Measurements from ENCODE around the gene ADAMTSL5.
A peak's percentile ranks its signal among the peaks of the same experiment; 100 is the strongest.
"Not testable (repeated sequence)": the region's sequence is repeated elsewhere in the genome, so short reads cannot be mapped to it uniquely, and the experiment has no call there.

Gene ADAMTSL5

DNA sequence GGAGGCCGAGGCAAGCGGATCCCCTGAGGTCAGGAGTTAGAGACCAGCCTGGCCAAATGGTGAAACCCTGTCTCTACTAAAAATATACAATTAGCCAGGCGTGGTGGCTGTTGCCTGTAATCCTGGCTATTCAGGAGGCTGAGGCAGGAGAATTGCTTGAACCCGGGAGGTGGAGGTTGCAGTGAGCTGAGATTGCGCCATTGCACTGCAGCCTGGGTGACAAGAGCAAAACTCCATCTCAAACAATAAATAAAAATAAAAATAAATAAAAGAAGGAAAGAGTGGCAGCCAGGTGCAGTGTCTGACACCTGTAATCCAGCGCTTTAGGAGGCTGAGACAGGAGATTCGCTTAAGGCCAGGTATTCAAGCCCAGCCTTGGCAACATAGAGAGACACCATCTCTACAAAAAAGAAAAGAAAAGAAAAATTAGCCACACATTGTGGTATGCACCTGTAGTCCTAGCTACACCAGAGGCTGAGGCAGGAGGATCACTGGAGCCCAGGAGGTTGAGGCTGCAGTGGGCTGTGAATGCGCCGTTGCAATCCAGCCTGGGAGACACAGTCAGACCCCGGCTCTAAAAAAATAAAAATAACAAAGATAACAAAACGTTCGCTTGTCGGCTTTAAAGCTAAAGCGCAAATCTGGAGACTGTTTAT lies 10.3 kb downstream of the ADAMTSL5 start:
- in situ Hi-C loops (cut with MboI; ENCODE audit: low pct_unique_long_range_greater_than_20kb, low sequenced_read_pairs): no loop called here

DNA sequence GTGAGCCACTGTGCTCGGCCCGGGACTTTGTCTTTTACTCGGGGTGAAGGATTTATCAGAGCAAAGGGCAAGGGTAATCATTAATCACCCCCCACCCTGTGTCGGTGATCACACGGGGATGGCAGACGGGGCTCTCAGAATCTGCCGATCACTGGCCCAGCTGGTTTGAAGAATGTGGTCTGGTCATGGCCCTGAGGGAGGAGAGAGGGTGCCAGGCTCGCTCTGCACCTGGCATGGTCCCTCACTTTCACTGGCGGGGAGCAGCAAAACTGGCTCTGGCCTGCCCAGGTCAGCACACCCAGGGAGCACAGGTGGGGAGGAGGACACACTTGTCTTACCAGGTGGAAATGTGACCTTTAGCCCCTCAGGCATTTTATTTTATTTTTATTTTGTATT lies 11.6 kb downstream of the ADAMTSL5 start:
- in situ Hi-C loops (cut with MboI; ENCODE audit: low pct_unique_long_range_greater_than_20kb, low sequenced_read_pairs): no loop called here

More for the DNA sequence above, 10.3 kb downstream of the ADAMTSL5 start:
- no peak for DNase-seq

DNA sequence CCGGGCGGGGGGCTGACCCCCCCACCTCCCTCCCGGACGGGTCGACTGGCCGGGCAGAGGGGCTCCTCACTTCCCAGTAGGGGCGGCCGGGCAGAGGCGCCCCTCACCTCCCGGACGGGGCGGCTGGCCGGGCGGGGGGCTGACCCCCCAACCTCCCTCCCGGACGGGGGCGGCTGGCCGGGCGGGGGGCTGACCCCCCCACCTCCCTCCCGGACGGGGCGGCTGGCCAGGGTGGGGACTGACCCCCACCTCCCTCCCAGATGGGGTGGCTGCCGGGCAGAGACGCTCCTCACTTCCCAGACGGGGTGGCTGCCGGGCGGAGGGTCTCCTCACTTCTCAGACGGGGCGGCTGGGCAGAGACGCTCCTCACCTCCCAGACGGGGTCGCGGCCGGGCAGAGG lies 13.6 kb downstream of the ADAMTSL5 start:
- in situ Hi-C loops (cut with MboI; ENCODE audit: low pct_unique_long_range_greater_than_20kb, low sequenced_read_pairs); DNase-seq: not testable (repeated sequence)

More for the DNA sequence above, 11.6 kb downstream of the ADAMTSL5 start:
- no peak for DNase-seq

DNA sequence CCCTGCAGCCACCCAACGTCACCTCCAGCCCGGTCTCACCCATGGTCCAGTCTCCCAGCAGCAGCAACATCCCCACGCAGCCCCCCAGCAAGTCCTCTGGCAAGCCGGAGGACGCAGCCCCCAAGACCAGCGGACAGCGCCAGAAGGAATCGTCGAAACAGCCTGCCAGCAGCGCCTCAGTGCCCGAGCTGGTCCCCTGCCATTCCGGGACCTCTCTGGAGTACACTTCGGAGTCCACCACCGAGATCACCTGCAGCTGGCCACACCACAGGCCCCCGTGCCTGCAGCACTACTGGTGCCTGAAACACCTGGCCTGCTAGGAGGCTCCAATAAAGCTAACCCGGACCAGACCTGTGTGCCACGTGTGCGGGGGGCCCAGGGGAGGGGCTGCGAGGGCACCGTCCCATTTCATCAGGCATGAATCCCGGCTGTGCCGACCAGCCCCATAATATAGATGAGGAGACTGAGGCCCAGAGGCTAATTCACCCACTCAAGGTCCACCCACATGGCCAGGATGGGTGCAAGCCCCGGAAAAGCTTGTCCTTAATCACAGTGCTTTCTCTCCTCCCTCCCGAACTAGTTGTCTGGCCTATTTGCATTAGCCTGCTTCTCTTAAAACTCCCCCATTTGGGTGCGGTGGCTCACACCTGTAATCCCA lies 15.1 kb downstream of the ADAMTSL5 start:
- DNase-seq: no peak
- in situ Hi-C loops (cut with MboI; ENCODE audit: low pct_unique_long_range_greater_than_20kb, low sequenced_read_pairs): no loop called here

DNA sequence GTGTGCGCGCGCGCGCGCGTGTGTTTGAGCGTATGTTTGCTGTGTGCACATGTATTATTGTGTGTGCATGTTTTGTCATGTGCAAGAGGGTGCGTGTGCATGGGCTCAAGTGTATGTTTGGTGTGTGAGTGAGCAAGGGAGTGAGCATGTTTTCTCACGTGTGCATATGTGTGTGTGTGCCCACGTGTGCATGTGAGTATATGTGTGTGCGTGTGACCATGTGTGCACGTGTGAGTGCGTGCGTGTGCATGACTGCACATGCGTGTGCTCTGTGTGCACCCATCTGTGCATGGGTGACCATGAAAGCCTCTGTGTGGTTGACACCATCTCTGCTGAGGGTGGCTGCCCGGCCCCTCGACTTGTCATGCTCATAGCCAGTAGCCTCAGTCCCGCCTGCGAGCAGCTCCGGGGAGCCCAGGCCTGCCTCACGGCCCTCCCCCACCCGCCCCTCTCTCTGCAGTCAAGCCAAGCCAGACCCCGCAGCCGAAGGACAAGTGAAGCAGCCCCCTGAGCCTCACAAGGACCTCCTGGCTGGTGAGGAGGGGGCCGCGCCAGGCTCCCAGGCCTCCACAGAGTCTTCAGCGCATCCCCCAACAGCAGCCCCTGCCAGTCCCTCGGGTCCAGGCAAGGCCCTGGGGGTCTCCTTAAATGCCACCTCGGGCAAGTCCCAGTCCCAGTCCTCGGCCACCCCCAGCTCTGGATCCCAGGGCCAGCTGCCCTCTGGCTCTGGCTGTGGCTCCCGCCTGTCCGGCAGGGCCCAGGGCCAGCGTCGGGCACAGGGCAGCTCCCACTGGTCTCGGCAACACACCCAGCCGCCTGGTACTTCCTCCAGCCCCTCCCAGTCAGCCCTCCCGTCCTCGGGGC lies 15.9 kb downstream of the ADAMTSL5 start:
- in situ Hi-C loops (cut with MboI; ENCODE audit: low pct_unique_long_range_greater_than_20kb, low sequenced_read_pairs): no loop called here

DNA sequence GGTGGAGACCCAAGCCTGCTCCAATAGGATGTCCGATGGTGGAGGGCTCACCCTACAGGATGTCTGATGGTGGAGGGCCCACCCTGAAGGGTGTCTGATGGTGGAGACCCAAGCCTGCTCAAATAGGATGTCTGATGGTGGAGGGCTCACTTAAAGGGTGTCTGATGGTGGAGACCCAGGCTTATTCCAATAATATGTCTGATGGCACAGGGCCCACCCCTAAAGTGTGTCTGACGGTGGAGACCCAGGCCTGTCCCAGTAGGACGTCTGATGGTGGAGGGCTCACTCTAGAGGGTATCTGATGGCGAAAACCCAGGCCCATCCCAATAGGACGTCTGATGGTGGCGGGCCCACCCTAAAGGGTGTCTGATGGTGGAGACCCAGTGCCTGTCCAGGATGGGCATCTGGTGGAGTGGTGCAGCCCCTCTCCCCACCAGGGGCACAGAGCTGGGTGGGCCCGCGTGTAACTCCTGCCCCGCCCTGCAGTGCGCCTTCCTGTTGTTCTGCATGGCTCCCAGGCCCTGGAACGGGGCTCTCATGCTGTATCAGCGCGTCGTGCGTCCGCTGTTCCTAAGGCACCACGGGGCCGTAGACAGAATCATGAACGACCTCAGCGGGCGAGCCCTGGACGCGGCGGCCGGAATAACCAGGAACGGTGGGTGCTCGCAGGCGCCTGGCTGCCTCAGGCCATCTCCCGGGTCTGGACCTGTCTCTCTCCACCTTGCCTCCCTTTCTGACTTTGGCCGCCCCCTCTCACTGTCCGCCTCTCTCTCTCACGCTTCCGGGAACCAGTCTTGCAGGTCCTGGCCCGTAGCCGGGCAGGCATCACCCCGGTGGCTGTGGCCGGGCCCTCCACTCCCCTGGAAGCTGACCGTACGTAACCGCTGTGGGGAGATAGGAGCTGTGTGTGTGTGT lies 16.8 kb downstream of the ADAMTSL5 start:
- in situ Hi-C loops (cut with MboI; ENCODE audit: low pct_unique_long_range_greater_than_20kb, low sequenced_read_pairs): no loop called here
- DNase-seq: no peak

More for the DNA sequence above, 15.9 kb downstream of the ADAMTSL5 start:
- DNase-seq: no peak

DNA sequence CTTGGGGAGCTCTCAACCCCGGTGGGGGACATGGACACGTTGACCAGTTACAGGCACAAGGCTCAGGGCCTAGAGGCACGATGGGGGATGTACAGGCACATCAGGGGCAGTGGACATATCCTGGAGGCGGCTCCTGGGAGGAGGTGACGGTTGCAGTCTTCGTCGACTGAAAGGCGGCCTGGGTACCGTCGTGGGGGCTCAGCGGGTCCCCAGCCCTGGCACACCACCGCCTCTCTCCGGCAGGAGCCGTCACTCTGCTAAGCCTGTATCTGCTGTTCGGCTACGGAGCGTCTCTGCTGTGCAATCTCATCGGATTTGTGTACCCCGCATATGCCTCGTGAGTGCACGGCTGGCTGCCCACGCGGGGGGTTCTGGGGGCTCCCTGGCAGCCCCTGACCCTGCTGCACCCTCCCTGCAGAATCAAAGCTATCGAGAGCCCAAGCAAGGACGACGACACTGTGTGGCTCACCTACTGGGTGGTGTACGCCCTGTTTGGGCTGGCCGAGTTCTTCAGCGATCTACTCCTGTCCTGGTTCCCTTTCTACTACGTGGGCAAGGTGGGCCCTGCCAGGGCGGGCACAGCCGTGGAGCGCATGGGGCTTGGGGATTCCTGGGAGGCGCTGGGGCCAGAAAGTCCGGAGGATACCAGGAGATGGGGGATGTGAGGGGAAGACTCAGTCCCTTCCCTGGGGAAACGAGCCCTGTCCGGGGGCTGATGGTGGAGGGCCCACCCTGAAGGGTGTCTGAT lies 17.6 kb downstream of the ADAMTSL5 start:
- no peak for DNase-seq
- in situ Hi-C loops (cut with MboI; ENCODE audit: low pct_unique_long_range_greater_than_20kb, low sequenced_read_pairs): no loop called here

DNA sequence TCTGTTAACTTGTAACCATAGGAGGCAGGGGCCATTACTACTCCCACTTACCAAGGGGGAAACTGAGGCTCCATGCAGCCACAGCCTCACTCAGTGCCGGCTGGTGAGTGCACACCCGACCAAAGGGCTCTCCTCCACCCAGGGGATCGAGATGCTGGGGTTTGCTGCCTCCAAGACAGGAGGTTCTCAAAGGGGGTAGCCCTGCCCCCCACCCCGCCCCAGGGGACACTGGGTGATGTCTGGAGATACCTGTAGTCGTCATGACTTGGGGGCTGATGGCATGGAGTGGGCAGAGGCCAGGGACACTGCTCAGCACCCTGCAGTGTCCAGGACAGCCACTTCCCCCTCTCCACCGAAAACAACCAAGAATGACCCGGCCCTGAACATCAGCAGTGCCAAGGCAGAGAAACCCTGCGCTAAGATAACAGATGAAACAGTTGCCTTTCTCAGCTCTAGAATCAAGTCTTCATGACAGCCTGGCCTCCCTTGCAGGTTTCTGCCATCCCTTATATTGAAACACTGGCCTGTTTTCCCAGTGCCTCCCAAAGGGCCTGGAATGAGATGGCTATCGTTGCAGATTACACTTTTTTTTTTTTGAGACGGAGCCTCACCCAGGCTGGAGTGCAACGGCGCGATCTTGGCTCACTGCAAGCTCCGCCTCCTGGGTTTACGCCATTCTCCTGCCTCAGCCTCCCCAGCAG lies 18.6 kb downstream of the ADAMTSL5 start:
- in situ Hi-C loops (cut with MboI; ENCODE audit: low pct_unique_long_range_greater_than_20kb, low sequenced_read_pairs): no loop called here

DNA sequence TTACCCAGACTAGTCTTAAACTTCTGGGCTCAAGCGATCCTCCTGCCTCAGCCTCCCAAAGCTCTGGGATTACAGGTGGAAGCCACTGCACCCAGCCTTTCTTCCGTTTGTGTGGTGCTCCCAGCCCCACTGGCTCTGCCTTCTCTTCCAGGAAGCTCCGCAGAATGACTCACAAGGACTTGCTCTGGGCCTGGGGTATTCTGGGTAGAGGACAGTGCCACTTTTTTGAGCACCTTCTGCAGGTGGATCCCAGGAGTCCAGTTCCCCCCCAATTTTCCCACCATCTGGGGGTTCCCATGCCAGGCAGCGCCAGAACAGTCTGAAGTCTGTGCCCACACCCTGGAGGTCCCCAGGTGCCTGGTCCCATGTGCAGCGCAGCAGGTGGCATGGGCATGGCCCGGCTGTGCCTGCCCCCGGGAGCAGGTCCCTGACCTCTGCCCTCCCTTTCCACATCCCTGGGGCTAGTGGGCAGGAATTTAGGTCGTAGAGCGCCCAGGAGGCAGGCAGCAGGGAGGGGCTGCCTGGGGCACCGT lies 20.3 kb downstream of the ADAMTSL5 start:
- in situ Hi-C loops (cut with MboI; ENCODE audit: low pct_unique_long_range_greater_than_20kb, low sequenced_read_pairs): no loop called here

More for the DNA sequence above, 18.6 kb downstream of the ADAMTSL5 start:
- no peak for DNase-seq

DNA sequence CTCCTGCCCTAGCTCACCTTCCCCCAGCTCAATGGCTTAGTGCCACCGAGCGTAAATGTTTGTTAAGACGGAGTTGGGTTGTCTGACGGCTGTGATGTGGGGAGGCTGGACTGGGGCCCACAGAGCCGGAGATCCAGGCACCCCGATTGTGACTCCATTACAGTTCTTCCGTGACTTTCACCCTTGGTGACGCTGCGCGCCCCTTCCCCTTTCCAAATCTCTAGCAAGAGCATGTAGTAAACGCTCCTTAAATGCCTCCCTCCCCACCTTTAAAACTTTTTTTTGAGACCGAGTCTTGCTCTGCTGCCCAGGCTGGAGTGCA lies 21.0 kb downstream of the ADAMTSL5 start:
- no peak for DNase-seq
- in situ Hi-C loops (cut with MboI; ENCODE audit: low pct_unique_long_range_greater_than_20kb, low sequenced_read_pairs): no loop called here

More for the DNA sequence above, 20.3 kb downstream of the ADAMTSL5 start:
- DNase-seq: no peak

DNA sequence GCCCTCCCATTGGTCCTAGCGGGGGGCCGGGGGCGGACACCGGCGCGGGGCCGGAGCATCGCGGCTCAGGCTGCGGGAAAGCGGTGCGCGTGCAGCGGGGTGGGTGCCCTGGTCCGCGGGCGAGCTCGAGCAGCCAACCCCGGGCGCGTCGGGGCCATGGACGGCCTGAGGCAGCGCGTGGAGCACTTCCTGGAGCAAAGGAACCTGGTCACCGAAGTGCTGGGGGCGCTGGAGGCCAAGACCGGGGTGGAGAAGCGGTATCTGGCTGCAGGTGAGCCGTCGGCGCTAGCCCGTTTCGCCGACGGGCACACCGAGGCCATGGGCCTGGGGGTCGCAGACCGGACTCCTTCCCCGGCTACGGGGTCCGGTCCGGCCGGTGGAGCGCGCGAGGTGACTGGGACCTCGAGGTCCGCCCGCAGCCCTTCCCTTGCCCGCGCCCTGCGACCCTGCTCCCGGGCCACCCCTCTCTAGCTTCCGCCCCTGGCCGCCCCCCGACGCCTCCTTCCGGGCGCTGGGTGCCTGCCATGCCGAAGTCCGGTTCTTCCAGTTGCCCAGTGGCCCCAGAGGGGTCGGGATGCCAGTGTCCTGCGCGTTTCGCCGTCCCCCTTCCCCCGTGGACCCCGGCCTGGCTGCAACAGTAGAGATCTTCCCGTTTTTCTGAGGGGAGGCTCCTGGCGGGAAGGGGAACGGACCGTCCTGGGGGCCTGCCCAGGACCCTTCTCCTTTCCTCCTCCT lies 21.5 kb downstream of the ADAMTSL5 start, which contains the start of gene REEP6:
Gene REEP6, plus strand, starts transcription at position 68 of the 735 bp plus-strand sequence. Its CDS starts 89 bp downstream, at position 157.
- in situ Hi-C loops (cut with MboI; ENCODE audit: low pct_unique_long_range_greater_than_20kb, low sequenced_read_pairs): no loop called here
- DNase-seq: no peak

DNA sequence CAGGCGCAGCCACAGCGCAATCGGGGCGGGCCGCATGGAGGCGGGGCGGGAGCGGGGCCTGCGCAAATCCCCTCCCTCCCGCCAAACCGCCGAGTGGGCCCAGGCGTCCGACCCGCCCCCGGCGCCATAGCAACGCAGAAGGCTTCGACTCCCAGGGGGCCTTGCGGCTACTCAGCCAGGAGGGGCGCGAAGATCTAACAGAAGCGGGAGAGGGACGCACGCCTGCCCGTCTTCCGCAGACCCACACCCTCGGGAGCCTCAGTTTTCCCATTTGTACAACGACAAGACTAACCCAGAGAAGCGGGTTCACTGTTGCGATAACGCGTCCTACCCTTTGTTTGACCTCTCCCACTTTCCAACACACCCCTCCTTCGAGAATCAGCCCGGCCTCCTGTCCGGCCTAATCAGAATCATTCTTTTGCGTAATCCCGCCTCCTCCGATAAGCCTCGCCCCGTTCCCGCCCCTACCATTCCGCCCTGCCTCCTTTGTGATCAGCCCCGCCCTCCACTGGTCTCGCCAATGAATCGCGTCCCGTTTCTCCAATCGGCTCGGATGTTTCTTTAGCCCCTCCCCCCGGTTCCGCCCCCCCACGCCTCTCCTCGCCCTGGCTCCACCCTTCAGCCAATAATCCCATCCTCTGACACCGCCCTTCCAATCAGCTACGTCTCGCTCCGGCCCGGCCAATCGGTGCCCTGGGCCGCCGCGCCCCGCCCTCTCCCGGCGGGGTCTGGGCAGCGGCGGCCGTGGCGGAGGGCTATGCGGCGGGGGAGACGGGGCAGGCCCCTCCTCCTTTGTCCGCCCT lies 22.3 kb downstream of the ADAMTSL5 start, which contains the start of gene PCSK4:
Gene PCSK4, minus strand, starts transcription at position 40 of the 803 bp plus-strand sequence. Its CDS starts 4 bp downstream, at position 36.
- peak; percentile 98 for DNase-seq
- in situ Hi-C loops (cut with MboI; ENCODE audit: low pct_unique_long_range_greater_than_20kb, low sequenced_read_pairs): no loop called here

DNA sequence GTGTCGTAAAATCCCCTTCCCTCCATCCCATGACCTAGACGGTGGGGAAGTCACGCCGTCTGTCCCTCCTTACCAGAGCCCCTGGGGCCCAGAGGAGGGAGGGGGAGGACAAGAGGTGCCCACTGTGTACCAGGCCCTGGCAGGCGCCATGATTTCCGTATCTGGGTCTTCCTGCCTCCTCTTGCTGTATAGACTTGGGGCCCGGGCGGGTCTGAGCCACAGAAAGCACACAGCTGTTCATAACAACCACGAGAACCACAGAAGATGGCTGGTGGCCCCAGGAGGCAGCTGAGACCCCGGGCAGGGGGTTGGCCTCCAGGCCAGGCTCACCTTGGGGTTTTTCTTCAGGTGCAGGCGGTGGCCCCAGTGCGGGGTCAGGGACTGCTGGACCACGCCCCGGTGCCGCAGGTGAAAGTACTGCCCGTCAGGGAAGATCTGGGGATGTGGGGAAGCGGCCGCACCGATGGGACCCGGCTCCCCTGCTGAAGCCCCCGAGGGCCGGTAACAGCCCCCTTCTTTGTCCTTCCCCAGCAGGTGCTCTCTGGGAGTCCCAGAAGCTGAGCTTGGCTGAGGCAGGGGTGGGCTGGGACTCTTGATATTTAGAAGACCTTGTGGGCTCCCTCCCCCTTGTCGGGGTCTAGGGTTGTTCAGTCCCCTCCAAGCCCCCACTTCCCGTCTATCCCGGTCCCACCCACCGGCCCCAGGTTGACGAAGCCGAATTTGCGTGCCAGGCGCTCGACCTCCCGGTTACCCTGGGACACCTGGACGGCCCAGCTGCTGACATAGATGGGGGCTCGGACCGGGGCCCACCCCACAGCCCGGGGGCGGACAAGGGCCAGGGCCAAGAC lies 23.1 kb downstream of the ADAMTSL5 start:
- DNase-seq: no peak

DNA sequence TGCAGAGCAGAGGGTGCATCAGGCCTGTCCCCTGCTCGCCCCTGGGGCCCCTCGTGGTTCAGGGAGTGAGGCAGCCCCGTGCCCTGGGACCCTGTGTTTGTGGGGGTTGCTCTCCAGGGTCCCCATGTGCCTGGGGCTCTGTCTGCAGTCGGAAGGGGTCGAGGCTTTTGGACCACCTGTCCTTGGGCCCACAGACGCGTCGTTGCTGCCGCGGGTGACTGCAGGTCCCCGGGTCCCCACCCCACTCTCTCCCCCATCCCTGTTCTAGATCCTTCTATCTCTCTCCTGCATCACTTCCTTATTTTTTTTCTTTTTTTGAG lies 24.6 kb downstream of the ADAMTSL5 start:
- in situ Hi-C loops (cut with MboI; ENCODE audit: low pct_unique_long_range_greater_than_20kb, low sequenced_read_pairs): no loop called here
- DNase-seq: no peak

More for the DNA sequence above, 23.1 kb downstream of the ADAMTSL5 start:
- in situ Hi-C loops (cut with MboI; ENCODE audit: low pct_unique_long_range_greater_than_20kb, low sequenced_read_pairs): no loop called here

DNA sequence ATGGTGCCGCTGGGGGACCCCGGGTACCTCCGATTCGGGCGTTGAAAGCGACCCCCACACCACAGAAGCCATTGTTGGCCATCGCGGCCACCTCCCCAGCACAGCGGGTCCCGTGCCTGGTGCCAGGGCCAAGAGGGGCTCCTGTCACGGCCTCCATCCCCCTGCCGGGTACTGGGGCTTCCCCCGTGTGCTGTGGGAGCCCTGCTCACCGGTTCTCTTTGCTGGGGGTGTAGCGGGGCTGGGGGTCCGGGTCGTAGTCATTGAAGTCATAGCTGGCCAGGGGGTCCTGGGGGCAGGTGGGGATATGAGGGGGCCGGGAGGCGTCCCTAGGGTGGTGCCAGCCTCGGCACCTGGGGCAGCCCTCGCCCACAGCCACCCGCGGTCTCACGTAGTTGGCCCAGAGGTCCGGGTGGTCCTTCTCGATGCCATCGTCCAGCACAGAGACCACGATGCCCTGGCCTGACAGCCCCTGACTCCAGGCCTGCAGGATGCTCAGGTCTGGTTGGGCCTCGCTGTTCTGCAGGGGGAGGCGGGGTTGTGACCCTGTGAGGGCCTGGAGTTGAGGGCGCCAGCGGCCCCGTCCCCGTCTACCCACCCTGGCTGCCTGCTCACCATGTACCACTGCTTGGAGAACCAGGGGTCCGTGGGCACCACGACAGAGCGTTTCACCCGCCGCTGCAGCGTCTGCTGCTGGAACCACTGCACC lies 25.1 kb downstream of the ADAMTSL5 start:
- in situ Hi-C loops (cut with MboI; ENCODE audit: low pct_unique_long_range_greater_than_20kb, low sequenced_read_pairs): no loop called here
- no peak for DNase-seq
